GM21717 (cell line): Measurements from ENCODE around the gene GREB1.

Experiments
- ATAC-seq: cut with Tn5 transposase; IDR thresholded peaks from one replicate; pipeline ENCODE4 v1.9.1; 2021; ENCODE audit warnings: mild to moderate bottlenecking, moderate library complexity; ENCODE audit not compliant: unreplicated experiment

Gene GREB1, protein sequence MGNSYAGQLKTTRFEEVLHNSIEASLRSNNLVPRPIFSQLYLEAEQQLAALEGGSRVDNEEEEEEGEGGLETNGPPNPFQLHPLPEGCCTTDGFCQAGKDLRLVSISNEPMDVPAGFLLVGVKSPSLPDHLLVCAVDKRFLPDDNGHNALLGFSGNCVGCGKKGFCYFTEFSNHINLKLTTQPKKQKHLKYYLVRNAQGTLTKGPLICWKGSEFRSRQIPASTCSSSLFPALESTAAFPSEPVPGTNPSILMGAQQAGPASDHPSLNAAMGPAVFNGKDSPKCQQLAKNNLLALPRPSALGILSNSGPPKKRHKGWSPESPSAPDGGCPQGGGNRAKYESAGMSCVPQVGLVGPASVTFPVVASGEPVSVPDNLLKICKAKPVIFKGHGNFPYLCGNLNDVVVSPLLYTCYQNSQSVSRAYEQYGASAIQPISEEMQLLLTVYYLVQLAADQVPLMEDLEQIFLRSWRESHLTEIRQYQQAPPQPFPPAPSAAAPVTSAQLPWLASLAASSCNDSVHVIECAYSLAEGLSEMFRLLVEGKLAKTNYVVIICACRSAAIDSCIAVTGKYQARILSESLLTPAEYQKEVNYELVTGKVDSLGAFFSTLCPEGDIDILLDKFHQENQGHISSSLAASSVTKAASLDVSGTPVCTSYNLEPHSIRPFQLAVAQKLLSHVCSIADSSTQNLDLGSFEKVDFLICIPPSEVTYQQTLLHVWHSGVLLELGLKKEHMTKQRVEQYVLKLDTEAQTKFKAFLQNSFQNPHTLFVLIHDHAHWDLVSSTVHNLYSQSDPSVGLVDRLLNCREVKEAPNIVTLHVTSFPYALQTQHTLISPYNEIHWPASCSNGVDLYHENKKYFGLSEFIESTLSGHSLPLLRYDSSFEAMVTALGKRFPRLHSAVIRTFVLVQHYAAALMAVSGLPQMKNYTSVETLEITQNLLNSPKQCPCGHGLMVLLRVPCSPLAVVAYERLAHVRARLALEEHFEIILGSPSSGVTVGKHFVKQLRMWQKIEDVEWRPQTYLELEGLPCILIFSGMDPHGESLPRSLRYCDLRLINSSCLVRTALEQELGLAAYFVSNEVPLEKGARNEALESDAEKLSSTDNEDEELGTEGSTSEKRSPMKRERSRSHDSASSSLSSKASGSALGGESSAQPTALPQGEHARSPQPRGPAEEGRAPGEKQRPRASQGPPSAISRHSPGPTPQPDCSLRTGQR (N-terminal part only)

DNA sequence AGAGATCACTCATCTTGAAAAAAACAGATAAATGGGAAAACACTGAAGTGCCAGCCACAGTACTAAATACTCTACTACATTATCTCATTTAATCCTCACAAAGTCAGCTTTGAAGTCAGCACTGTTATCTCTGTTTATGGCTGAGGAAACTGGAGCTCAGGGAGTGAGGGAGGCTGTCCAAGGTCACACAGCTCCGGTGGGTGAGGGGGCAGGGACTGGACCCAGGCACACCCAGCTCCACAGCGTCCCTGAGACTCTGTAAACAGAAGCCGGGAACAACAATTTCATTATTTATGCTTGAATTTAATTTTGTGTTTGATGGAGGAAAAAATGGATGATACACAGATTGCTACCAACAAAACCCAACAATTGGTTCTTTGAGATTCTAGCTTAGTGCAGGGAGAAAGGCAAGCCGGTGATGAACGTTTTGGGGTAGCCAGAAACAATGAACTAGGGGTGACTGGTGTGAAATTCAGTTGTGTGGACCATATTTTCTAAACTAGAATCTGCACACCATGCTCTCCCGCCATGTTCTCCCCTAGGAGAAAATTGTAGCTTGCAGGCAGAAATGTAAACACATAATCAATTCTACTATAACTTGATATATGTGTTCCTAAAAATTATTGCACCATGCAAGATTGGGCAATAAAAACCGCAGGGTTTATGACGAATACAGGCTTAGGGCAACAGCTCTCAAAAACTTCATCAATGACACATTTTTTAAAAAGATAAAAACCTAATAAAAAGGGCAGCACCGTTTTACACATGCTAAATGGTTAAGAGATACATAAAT is at the start of gene GREB1:
Gene GREB1, plus strand, starts transcription at position 768 of the 793 bp plus-strand sequence. CDS start 22,570 bp downstream, outside the sequence.
- ATAC-seq: no peak

DNA sequence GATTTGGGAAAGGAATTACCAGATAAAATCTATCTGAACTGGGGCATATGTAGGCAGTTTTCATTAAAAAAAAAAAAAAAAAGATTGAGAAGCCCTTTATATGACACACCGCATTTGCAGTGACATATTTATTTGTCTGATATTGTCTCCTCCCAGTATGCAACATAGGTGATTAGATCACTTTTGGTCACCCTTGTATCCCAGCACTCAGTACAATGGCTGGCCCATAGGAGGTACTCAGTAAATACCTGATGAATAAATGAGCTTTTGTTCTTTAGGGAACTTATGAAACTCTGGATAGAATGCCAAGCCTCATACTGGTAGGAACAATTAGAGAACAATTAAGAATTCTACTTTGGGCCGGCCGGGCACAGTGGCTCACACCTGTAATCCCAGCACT is 45.0 kb upstream of the GREB1 start:
- no peak for ATAC-seq

DNA sequence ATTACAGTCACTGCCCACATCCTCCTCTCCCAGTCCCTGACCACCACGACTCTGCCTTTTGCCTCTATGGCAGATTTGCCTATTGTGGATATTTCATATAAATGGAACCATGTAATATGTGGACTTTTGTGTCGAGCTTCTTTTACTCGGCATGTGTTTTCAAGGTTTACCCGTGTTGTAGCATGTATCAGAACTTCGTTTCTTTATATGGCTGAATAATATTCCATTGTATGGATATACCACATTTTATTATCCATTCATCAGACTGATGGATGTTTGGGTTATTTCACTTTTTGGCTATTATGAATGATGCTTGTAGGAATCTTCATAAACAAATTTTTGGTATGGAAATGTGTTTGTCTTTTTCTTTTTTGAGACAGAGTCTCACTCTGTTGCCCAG is 43.7 kb upstream of the GREB1 start:
- ATAC-seq: no peak

DNA sequence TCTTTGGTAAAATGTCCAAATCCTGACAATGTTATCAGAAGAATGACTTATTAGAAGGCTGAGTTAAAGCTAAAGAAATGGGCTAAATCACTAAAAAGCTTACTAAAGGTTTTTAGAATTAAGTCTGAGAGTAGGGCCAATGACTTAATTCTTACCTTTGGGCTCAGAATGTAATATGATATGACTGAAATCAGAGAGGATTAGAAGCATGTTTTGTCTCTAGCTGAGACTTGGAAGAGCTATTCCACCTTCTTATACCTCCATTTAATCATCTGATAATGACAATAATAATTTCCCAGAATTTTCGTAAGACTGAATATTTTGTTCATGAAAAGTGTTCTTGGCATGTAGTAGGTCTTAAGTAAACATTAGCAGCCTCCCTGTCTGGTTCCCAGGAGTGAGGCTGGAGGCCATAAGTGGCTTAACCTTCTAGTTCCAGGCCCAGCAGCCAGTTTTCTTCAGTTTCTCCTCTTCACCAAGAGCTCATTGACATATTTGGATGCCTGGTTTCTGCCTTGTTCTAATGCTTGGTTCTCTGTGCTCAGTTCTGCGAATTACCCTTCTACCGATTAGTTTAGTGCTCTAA is 42.4 kb upstream of the GREB1 start:
- ATAC-seq: no peak

DNA sequence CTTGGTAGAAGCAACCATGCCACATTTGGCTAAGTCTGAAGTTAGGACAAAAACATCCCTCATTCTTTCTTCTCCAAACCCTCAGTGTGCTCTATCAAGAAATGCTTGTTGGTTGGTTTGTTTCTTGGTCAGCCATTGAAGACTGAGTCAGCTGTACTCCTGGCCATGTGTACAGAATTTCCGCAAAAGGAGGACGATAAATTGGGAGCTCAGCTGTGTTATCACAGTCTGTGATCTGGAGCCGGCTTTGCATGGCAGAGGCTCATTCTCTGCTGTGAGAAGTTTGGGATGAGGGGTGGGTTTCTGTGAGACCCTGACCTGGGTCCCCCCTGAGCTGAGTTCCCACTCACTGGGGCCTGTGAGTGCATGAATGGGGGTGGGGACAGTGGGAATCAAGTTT is 41.6 kb upstream of the GREB1 start:
- ATAC-seq: no peak

DNA sequence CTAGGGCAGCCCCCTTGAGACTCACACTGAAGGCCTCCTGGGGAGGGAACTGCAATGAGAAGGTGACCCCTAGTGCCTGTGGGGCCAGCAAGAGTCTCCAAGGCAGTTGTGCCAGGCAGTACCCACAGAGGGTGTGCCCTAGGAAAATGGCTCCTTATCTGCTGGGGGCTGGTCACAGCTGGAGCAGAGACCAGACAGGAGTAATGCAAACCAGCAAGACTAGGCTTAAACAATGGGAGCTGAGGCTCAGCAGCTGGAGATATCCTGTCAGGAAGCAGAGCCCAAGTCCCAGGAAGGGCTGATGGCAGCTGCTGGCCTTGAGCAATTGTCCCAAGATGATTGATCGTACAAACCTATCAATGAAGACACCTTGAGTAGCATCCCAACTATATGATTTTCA is 41.1 kb upstream of the GREB1 start:
- ATAC-seq: no peak

DNA sequence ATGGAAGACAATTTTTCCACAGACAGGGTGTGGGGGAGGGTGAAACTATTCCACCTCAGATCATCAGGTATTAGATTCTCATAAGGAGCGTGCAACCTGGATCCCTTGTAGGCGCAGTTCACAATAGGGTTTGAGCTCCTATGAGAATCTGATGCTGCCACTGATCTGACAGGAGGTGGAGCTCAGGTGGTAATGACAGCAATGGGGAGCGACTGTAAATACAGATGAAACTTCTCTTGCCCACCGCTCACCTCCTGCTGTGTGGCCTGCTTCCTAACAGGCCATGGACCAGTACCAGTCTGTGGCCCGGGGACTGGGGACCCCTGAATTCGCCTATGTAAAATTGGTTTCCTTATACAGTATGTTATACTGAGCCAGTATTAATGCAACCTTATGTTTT is 40.6 kb upstream of the GREB1 start:
- ATAC-seq: no peak

DNA sequence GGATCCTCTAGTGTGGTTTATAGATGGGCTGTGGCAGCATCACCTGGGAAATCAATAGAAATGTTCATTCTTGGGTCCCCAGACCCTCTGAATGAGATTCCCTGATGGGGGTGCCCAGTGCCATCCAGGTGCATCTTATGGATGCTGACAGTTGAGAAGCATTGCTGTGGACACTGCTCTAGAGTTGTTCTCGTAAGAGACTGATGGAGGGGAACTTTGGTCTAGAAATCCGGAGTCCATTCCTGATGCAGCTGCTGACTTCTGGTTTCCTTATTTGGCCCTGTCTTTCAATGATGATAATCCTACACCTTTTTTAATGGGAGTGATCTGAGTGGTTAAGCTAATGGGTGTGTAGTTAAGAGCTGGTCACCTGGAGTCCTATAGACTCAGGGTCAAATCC is 39.5 kb upstream of the GREB1 start:
- no peak for ATAC-seq

DNA sequence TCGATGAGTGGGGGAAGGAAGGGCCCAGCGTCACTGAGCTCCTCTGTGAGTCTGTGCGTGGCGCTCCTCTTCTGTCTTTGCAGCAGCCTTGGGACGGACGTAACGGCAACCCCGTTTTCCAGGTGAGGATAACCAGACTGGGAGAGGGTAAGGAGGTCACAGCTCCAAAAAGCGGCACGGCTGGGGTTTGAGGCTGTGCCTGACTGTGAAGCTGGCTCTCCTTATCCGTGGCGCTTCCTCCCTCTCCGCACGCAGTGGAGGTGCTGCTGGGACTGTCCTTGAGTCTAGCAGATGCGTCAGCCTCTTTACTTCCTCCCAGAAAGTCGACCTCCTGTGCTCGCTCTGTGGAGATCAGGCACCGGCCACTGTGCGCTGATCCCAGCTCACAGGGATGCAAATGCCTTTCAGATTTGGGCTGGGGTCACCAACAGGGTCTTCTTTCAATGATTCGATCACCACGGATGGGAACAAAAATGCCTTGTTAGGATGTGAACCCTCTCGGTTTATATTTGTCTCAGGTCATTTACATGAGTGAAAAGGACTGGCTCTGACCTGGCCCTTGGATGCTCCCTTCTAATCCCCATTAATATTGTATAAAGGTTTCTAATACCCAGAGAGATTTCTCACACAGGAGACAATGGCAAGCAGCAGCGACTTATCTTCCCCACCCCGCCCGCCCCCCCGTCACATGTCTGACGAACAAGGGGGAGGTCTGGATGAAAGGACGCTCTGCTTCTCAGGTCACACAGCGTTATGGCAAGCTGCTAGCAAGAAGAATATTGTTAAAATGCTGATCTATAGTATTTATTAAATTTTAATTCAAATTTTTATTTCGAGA is 37.8 kb upstream of the GREB1 start:
- no peak for ATAC-seq

DNA sequence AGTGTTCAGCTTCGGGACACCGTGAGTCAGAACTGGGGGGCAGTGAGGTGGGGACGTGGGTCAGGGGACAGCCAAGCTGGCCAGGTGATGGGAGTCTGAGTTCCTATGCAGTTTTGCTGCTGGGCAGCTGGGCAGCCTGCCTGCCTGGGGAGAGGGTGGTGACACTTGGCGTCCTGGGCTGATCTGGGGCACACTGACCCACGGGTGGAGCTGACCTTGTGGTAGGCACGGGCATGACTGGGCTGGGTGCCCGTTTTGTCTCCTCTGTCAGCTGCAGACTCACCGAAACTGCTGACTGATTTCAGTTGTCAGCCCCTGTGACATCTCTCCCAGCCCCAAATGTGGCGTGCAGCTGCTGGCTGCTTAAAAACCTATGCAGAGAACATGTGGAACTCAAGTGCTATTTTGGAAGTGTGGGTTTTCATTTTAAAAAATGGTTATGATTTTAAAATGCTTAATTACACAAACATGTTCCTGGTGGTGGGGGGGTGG is 35.3 kb upstream of the GREB1 start:
- peak; percentile 95 for ATAC-seq

DNA sequence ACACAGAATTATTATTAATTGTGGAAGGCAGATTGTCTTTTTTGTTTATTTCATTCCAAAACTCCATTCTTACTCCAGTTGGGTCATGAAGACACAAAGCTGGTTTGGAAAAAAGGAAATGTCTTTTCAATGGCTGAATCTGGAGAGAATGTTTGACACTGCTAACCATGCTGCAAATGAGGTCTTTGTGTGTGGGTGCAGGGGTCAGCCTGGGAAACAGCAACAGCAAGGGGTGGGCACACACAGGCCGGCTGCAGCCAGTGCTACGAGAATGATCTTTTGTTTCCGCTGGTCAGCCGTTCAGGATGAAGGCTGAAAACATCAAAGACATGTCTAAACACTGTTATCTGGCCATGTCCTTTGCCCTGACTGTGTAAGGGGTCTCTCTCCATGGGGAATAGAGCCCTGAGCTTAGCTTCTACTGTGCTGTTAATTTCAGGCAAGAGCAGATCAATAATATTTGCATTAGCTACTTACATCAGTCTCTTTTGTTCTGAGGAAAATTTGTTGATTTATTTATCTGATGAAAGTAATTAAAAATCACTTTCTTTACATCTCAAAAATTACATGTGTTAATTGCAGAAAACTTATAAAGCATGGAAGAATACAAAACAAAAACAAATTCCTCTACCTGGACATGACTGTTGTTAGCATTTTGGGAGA is 34.6 kb upstream of the GREB1 start:
- ATAC-seq: no peak

DNA sequence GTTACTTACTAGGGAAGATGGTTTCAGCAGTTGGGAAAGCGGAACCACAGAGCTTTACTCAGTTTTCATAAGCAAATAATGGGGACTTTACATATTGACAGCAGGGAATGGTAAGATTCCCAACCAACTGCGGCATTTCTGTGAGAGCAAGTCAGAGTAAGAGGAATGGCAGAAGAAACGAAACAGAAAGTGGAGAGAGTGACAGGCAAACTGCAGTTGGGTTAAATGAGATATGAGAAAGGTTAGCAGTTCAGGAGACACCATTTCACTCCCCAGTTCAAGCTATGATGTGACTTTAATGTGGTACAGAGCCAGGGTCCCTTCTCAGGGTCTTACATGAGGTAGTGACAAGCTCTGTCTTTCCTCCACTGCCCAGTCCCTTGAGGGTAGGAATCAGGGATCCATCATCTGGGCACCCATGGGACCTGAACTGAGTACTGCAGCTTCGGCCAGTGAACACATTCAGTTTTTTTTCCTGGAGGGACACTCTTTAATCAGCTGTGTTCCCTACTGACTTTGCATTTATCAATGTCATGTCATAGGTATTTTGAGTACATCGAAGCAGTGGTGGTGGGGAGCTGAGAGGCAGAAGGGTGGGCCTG is 33.0 kb upstream of the GREB1 start:
- ATAC-seq: peak; percentile 48

DNA sequence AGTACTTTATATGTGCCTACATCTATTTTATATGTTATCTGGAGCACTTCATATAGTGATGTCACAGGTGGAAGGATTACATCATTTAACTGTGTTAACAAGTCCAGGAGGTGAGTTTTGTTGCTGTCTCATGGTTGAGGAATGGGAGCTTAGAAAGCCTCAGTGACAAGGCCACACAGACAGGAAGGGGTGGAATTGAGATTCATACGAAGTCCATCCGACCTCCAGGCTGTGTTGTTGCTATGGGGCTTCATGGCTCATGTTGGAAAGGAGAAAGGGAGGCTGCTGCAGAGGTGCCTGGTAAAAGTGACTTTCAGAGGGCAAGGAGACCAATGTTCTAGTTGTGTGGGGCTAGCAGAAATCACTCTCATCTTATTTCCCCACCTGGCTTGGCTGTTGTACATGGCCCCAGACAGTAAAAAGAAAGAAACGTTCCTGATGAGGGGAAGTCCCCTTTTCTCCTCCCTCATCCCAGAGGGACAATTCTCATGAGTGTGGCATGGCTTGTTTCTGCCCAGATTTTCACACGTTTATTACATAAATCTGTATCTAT is 31.0 kb upstream of the GREB1 start:
- ATAC-seq: no peak

DNA sequence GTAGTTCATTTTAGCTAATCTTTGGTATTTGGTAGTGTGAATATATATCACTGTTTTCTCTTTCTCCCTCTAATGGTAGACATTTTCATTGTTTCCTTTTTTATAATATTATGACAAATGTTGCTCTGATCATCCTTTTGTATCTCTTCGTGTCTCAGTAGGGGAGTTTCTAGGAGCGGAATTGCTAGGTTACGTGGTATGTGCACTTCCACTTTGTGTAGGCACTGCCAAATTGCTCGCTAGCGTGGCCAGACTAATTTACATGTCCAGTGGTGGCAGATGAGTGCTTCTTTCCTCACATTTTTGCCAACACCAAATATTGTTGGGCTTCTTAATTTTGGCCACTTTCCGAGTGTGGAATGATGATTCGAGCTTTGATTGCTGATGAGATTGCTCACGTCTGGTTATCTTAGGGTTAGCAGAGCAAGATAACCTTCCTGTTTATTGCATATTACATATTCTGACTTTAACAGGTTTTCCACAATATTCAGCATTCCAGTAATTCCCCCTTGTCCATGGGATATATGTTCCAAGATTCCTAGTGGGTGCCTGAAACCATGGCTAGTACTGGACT is 30.4 kb upstream of the GREB1 start:
- no peak for ATAC-seq

DNA sequence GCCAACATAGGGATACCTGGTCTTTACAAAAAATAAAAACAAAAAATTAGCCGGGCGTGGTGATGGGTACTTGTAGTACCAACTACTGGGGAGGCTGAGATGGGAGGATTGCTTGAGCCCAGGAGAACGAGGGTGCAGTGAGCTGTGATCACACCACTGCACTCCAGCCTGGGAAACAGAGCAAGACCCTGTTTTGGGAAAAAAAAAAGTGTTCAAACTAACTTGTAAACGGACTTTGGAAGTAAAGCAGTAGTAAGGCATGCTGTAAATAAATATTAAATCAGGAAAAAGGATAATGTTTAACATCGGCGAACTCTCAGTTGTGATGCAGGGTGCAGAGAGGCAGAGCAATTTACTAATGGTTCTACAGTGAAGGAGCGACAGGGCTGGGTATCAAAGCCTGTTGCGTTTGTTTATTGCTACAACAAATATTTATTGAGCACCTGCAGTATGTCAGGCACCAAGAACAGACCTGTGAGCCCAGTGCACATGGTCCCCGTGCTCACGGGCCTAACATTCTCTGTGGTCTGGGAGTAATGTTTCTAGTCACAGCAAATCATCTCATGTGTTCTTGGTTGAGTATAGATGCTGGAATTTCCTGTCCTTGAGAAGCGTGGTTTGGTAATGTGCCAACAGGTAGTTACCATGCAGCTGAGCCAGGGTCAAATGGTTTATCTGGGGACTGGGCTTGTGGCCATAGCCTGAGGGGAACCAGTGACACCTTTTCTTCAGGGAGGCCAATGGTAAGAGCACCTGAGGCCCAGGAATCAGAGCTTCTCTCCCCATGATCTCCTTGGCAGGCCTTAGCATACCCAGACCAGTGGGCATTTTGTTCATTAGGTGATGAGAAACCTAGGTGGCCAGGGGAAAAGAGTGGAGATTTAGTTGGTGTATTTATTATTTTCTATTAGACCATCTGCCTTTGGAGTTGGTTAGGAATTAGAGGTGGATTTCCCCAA is 27.9 kb upstream of the GREB1 start:
- ATAC-seq: peak; percentile 81

DNA sequence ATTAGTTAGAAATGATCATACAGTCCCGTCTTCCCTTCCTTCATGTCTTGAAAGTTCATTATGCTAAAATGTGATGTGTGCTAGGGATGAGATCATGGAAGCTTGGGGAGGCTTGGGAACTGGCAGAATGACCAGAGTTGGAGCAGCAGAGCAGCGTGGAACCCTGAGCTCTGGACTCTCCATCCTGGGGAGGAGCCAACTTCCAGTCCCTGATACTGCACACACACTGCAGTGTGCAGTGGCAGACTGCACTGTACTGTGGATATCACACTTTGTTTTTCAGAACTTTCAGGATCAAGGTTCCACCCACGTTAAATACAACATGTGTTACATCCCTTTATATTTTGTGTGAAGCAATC is 27.3 kb upstream of the GREB1 start:
- peak; percentile 5 for ATAC-seq
